ENCODE results near the gene IQGAP1.
"Not testable (repeated sequence)": the region's sequence is repeated elsewhere in the genome, so short reads cannot be mapped to it uniquely, and the experiment has no call there.

IQGAP1 gene

DNA sequence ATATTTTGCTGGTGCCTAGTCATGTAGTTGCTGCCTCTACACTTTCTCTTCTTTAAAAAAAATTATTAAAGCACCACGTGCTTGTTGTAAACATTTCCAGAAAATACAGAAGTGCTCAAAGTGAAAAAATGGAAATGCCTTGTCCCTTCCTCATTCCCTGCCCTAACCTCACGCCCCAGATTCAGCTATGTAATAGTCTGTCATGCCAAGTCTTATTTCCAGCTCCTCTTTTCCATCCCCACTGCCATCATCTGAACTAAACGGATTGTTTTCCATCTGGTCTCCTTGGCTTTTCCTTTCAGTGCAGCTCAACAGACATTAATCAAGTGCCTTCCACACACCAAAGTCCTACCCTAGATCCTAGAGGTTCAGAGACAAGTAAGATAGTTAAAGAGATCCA lies 20.5 kb upstream of the IQGAP1 start:
- FAIRE-seq = no peak

DNA sequence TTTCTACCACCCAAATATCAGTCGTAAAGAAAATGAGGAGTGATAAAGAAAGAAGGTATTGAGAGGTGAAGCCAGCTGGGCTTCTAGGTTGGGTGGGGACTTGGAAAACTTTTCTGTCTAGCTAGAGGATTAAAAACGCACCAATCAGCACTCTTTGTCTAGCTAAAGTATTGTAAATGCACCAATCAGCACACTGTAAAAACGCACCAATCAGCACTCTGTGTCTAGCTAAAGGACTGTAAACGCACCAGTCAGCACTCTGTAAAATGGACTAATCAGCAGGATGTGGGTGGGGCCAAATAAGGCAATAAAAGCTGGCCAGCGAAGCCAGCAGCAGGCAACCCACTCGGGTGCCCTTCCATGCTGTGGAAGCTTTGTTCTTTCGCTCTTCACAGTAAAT lies 13.0 kb upstream of the IQGAP1 start:
- FAIRE-seq = no peak

DNA sequence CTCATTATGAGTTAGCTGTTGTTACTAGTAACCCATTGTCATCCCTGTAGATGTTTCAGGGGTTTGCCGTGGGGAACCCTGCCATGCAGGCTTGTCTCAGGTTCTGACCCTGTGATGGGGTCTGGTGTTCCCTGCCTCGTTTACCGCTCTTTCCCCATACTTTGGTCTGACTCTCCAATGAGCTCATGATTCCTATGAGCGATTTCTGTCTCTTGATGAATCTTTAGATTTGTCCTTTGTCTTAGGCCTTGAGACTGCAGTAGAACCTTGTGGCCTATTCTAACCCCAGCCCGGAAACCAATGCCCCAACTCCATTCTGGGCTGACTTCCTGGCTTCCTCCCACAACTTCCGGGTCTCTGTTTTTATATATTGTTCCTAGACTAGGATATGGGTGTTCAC lies 11.3 kb upstream of the IQGAP1 start:
- no peak for FAIRE-seq

DNA sequence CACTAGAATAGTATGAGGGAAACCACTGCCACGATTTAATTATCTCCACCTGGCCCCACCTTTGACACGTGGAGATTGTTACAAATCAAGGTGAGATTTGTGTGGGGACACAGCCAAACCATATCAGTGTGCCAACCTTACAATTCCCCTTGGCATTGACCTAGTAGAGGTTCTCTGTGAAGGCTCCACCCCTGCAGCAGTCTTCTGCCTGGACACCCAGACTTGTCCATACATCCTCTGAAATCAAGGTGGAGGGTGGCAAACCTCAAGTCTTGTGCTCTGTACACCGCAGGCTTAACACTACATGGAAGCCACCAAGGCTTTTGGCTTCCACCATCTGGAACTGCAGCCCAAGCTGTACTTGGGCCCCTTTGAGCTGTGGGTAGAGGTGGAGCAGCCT lies 8.8 kb upstream of the IQGAP1 start:
- no peak for FAIRE-seq

DNA sequence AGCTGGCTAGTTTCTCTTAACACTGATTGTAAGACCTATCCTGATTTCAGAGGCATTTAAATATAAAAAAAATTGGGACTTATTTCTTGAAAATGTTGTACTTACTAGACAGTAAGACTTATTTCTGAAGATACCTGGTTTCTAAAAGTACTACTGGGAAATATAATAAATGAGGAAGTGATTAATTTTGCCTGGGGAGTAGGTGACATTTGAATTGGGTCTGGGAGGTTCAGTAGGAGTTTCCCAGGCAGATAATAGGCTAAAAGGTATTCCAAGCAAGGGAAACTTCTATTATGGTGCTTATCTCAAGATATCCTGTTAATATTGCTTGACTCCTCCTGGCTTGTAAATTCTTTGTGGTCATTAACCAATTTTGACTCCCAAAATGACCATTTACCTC lies 6.5 kb upstream of the IQGAP1 start:
- FAIRE-seq = no peak

DNA sequence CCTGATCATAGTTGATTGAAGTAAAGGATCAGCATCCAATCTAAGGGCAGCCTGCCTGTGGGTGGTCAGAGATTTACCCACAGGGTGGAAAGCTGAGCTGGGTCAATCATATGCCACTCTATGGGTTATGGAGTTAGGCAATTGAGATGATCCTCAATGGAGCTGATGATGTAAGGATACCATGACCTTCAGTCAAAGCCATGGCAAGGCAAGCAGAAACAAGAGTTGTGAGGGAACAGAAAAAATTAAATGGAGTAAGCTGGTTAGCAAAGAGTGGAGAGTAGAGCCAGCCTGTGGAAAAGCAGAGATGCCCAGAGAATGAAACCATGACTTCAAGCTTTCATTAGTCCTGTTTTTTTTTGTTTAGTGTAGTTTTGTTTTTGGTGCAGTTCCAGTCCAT lies 5.7 kb upstream of the IQGAP1 start:
- no peak for FAIRE-seq

DNA sequence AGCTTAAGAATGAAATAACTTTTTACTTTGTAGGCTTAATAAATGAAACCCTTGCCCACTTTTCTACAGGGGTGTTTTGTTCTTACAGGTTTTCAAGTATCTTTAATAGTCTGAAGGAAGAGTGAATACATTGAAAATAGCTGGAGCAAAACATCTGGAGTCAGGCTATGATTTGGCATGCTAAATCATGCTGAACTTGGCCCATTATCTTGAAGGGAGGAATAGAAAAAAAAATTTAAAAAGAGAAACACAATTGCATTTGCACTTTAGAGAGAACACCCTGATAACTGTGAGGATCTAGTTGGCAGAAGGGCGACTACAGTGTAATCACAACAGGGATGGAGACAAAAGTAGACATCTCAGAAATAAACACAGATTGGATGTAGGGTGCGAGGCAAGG lies 1.8 kb upstream of the IQGAP1 start:
- FAIRE-seq = no peak

DNA sequence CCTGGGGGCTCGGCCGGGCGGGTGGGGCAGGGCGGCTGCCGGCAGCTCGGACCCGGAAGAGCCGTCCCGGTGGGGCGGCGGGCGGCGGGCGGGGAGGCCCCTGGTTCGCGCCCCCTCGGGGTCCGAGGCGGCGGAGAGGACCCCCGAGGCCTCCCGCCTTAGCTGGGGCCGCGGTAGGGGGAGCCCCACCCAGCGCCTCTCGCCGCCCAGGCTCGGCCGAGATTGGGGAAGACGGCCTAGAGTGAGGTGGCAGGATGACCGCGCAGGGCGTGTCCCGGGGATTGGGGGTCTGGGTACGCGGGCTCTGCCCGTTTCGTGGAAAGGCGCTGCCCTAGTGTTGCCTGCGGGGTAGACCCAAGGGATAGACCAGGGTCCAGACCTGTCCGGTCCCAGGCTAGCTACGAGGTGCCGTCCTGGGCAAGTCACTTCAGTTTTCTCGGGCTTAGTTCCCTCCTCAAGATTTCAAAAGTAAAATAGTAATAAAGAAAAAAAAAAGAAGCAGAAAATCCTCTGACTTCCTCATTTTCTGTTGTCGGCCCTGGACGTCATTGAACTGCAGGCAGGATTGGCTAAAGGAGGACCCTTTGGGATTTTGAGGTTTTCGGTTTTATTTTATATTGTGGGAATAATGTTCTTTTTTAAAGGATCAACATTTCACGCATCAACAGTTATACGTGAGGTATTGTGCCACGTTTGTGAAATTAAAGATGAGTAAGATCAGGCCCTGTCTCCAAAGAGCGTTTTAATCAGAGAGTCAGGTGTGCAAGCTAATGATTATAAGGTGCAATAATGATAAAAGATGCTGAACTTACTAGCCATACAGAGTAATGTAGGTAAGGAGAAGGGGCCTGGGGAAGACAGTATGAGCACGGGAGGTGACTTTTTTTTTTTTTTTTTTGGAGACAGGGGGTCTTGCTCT lies 679 bp downstream of the IQGAP1 start:
- FAIRE-seq = no peak

DNA sequence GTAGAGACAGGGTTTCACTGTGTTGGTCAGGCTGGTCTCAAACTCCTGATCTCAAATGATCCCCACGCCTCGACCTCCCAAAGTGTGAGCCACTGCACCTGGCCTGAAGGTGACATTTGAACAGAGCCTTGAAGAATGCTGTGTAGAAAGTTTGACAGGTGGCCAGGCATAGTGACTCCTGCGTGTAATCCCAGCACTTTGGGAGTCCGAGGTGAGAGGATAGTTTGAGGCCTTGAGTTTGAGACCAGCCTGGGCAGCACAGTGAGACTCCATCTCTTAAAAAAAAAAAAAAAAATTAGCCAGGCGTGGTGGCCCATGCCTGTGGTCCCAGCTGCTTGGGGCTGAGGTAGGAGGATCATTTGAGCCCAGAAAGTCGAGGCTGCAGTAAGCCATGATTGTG lies 1.5 kb downstream of the IQGAP1 start:
- FAIRE-seq = no peak

DNA sequence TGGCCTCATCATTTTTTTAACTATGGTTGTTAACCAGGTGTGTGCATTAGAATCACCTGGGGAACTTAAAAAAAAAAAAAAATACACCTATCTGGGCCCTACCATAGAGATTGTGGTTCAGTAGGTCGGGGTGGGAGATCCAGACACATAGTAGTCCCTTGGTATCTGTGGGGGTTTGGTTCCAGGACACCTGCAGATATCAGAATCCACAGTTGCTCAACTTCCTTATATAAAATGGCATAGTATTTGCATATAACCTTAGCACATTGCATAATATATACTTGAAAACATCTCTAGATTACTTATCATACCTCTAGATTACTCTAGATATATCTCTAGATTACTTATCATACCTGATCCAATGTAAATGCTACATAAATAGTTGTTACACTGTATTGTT lies 5.0 kb downstream of the IQGAP1 start:
- FAIRE-seq = no peak

DNA sequence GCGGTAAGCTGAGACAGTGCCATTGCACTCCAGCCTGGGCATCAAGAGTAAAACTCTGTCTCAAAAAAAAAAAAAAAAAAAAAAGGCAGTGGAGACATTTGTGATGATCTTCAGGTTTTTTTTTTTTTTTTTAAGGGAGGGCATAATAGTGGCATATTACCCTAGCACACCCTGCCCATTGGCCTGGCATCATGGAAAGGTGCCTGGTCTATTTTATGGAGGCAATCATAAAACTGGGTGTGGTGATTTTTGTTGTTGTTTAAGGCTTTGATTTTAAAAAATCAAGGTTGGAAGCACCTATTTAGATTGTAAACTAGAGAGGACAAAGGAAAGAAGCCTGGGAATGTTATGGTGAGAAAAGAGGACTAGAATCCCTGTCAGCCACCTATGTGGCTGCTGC lies 6.0 kb downstream of the IQGAP1 start:
- no peak for FAIRE-seq

DNA sequence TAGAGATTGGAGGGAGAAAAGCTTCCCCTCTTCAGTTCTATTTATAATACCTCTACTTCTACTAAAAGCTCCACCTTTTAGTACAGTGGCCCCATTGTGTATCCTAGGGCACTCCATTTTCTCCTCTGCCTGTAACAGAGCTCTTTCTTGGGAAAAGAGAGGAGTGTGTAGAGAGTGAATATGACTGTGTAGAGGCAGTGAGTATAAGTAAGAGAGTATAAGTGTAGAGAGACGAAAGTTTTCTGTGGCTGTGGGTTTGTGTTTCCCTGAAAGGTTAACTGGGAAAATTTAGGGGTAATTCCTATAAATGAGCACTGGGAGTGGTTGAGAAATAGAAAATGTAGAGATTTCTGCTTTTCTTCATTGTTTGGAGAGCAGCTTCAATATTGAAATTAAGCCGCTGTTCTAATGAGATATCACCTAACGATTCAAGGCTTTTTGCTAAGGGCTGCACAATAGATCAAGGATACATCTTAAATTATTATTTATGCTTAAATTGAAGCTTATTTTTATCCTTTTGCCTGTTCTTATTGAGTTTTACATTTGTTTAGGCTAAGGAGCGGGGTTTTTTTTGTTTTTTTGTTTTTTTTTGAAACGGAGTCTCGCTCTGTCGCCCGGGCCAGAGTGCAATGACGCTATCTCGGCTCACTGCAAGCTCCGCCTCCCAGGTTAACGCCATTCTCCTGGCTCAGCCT lies 6.9 kb downstream of the IQGAP1 start:
- no peak for FAIRE-seq

DNA sequence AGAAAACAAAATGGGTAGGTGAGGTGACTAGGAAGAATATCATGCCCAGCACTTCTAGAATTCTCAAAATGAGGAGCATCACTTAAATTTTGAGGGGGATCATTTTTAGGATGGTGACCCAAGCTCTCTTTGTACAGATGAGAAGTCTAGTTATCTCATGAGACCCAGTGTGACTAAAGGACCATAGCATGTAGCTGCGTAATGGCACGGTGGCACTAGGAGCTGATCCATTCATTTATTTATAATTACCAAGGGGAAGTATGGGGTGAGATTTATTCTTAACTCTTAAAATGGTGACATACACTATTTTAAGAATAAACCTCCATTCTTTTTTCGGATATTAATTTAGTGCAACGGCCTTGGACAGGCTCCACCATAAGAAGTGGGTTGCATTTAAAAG lies 8.3 kb downstream of the IQGAP1 start:
- no peak for FAIRE-seq

DNA sequence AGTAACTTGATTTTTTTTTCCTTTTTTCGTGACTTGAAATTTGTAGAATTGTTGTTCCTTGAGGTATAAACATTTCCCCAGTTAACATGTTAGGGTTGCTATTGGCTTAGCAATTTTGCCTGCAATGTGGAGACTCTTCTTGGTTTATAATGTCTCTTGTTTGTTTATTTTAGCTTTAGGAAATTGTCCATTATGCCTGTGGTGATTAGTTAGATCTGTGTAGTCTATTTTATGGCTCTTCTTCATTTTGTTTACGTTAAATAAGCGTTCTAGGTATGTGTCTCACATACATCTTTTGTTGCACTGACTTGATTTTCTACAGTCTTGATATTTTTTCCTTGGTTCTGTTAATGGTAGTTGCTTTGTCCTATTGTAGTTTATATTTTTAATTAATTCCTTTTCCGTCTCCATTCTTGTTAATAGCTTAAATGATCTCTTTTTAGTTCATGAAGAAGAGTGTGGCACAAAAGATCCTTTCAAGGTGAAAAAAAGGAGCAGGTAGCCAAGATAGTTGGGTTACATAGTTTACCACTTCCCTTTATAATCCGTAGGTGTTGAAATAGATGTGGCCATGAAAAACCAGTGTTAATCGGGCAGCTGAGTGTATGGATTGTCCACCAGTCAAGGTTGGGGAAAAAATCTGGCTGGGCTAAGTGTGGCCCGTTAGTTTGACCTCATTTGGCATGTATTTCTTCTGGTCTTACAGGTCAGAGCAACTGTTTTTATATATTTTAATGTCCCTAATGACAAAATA lies 12.1 kb downstream of the IQGAP1 start:
- no peak for FAIRE-seq

DNA sequence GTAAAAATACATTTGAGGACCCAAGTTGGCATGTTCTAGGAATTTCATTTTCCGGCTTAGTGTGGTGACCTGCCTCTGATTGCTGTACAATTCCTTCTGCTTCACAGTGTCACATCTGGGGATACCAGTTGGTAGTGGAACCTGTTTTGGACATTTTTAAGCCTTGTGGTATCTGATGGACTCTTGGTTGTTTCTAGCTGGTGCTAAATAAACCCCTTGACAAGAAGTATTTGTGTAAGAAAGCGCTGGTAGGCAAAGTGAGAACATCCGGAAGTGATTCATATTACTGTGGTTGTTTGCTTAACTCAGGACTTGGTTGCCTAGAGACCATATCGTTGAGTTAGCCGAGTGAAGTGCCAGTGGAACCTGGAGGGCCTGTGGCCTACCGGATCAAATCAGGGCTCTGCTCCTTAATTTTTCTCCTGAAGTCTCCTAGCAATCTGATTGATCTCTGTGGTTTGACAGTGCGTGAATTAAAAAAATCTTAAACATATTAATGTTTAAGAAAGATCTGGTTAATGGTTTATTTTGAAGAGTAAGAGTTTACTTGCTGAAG lies 12.8 kb downstream of the IQGAP1 start:
- peak; percentile 39 for FAIRE-seq

DNA sequence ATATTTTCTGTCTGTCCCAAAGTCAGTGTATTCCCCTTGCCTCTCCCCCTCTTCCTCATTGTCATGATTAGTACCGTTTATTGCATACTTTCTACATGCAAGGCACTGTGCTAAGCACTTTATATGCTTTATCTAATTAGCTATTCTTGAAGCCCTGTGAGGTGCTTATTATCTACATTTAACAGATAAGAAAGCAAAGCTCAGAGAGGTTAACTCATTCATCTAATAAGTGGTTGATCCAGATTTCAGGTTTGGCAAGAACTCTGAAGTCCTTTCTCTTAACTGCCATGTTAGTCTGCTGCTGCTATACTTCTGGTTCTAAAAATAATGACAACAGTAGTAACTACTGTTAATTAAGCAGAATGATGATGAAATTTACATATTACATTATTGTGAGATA lies 13.5 kb downstream of the IQGAP1 start:
- FAIRE-seq = no peak

DNA sequence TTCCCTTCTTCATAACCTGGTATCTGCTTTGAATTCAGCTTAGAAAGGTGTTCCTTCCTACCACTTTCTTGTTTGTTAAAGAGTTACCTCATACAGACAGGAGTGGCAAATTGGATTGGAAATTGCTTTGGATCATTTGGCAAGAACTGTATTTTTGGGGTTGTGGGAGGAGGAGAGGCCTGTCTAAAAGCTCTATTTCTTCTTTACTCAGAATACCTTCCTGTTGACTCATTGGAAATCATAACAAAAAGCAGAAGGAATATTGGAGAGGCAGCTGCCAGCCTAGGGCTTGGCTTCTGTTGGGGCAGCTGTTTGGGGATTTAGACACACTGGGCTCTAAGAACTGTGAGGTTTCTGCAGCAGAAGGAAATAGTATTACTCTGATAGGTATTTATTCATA lies 14.2 kb downstream of the IQGAP1 start:
- no peak for FAIRE-seq

DNA sequence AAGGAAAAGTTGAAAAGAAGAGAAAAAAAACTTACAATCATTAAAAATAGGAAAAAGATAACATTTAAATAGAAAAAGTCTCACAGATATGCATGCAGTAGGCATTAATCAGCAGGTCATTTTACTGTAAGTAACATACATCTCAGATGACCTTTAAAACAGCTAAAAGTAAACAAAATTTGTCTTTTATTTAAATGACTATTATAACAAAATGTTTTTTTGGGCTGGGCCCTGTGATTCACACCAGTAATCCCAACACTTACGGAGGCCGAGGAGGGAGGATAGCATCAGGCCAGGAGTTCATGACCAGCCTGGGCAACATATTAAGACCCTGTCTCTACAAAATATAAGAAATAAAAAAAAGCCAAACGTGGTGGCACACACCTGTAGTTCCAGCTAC lies 14.7 kb downstream of the IQGAP1 start:
- FAIRE-seq = no peak

DNA sequence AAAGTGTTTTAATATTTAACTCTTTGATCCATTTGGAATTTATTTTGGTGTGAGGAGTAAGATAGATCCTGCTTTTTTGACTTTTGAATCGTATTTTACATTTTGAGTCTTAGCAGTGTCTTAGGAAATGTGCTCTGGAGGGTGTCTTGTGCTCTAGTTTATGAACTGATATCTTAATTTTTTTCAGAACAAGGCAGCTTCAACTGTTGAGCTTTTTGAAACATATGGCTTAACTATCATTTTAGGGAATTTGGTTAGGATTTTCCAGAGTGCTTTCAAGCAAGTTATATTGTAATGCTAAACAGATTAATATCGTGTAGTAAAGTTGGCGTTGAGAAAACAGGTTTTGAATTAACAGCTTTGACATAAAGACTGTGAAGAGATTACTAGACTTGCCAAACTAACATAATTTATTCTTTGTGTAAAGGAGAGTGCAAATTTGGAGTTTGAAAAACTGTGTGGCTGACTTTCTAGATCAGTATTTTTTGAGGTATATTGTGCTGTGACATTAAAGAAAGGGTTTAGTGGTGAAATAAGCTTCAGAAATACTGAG lies 17.1 kb downstream of the IQGAP1 start:
- no peak for FAIRE-seq

DNA sequence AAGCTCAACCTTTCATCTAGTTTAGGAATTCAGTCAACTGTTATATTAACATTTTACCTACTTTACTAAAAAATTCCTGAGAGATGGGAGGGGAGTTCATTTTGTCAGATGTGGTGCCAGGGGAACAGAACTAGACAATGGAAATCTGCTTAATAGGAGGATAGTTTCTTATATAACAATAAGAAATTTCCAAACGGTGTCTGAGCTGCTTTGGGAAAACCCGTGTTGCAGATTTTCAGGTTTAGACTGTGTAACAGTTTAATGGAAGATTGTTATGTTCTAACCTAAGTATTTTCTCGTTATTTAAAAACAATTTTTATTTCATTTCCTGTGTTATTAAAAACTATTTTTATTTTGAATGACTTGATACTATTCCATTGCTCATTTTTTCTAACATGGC lies 19.3 kb downstream of the IQGAP1 start:
- no peak for FAIRE-seq

DNA sequence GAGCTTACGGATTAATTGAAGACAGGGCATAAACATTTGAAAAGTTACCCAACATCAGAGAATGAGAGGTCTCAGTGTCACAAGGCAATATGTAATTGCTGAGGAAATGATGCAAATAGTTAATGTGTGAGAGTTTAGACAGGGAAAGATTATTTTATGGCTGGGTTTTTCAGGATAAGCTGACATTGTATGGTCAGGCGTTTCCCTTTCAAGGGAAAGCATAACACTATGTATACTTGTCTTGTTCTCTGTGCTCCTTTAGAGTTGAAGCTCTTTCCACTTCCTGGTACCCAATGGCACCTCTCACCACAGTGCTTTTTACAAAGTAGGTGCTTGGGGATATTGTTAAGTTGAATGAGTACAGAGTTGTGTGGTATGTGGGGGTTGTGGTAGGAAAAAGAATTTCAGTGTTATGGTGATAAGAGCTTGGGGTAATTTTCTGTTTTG lies 19.9 kb downstream of the IQGAP1 start:
- FAIRE-seq = no peak

DNA sequence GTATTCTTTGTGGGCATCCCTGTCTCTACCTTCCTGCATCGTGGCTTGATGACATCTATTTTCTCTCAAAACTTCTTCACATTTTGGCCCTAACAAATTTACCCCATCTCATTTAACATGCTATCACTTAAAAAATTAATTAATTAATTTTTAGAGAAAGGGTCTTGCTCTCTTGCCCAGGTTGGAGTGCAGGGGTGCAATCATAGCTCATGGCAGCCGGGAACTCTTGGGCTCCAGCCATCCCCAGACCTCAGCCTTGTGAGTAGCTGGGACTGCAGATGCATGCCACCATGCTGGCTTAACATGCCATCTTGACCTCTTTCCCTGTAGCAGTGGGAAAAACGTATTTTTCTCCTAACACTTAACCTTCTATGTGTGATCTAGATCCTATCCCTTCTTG lies 20.6 kb downstream of the IQGAP1 start:
- FAIRE-seq = no peak

DNA sequence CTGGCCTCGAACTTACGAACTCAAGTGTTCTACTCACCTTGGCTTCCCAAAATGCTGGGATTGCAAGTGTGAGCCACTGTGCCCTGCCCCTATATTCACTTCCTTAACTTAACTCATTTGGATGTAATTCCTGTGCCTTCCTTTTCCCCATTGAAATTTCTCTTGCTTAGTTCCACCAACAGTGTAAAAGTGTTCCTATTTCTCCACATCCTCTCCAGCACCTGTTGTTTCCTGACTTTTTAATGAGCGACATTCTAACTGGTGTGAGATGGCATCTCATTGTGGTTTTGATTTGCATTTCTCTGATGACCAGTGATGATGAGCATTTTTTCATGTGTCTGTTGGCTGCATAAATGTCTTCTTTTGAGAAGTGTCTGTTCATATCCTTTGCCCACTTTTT lies 21.5 kb downstream of the IQGAP1 start:
- FAIRE-seq = not testable (repeated sequence)

All from endometrium (tissue), 2 donors.